Camera-type eye (tissue), 1 donor: Measurements from ENCODE around the gene ZNF577. TPM values are rescaled to one million over a fixed set of nuclear protein-coding genes. Genes with fewer than 3 reads are reported as not detected.

ENCODE experiments used
- total RNA-seq: library from RNA; depleted of rRNA; stranded (reverse); fragments of >200 nt; gene quantifications from one replicate; pipeline ENCODE4 v1.2.3, GENCODE V29; 2014

ZNF577 gene
- total RNA-seq, result 45.6 TPM

GRCh38 chr19:51887522-51888498 lies at the start of gene ZNF577:
Gene ZNF577 (minus strand): TSS chr19:51887951. CDS start chr19:51880382, 7,569 bp downstream.

GRCh38 chr19:51926784-51927741 lies 39.3 kb upstream of the ZNF577 start, which contains the start of gene ZNF613:
Gene ZNF613 (plus strand): TSS chr19:51927472. CDS start chr19:51936221, 8,749 bp downstream.

GRCh38 chr19:51904331-51905165 lies 16.8 kb upstream of the ZNF577 start, which contains the start of gene ZNF649:
Gene ZNF649 (minus strand): TSS chr19:51905017. CDS start chr19:51900107, 4,910 bp downstream.

Other genes with a start within 250 kb of the ZNF577 start
- 0.55 TPM for gene SIGLEC14, start 241.1 kb downstream of the ZNF577 start, total RNA-seq
- 12.0 TPM for gene SPACA6, start 194.6 kb downstream of the ZNF577 start, total RNA-seq
- gene HAS1, start 164.0 kb downstream of the ZNF577 start, total RNA-seq, result 0.33 TPM
- gene FPR1, start 136.1 kb downstream of the ZNF577 start, total RNA-seq, result 1.5 TPM
- 0.27 TPM for gene FPR2, start 126.8 kb downstream of the ZNF577 start, total RNA-seq
- 0.66 TPM for gene FPR3, start 92.8 kb downstream of the ZNF577 start, total RNA-seq
- 36.3 TPM for gene ZNF649, start 17.1 kb upstream of the ZNF577 start, total RNA-seq
- gene ZNF613, start 39.5 kb upstream of the ZNF577 start, total RNA-seq, result 9.1 TPM
- gene ZNF350, start 98.9 kb upstream of the ZNF577 start, total RNA-seq, result 20.3 TPM
- gene ZNF615, start 120.3 kb upstream of the ZNF577 start, total RNA-seq, result 41.6 TPM
- gene ZNF614, start 140.4 kb upstream of the ZNF577 start, total RNA-seq, result 21.6 TPM
- gene ZNF432, start 160.9 kb upstream of the ZNF577 start, total RNA-seq, result 30.2 TPM
- gene ZNF841, start 207.8 kb upstream of the ZNF577 start, total RNA-seq, result 53.7 TPM